ENCODE results near the gene SCN1B.
"Not testable (repeated sequence)": the region's sequence is repeated elsewhere in the genome, so short reads cannot be mapped to it uniquely, and the experiment has no call there.

Gene SCN1B

GRCh38 chr19:35017507-35017906, 12.8 kb upstream of the SCN1B start:
- DNase-seq: no peak

GRCh38 chr19:35018379-35018778, 11.9 kb upstream of the SCN1B start:
- DNase-seq: no peak

- DNase-seq: no peak
Measured at GRCh38 chr19:35019144-35019543, 11.1 kb upstream of the SCN1B start.

GRCh38 chr19:35021016-35021415, 9.3 kb upstream of the SCN1B start:
- DNase-seq: no peak

- no peak for DNase-seq
Measured at GRCh38 chr19:35021596-35021995, 8.7 kb upstream of the SCN1B start.

- no peak for DNase-seq
Measured at GRCh38 chr19:35022460-35022859, 7.8 kb upstream of the SCN1B start.

GRCh38 chr19:35023428-35023827, 6.8 kb upstream of the SCN1B start:
- DNase-seq: peak; percentile 58 to 66

- DNase-seq: no peak
Measured at GRCh38 chr19:35024095-35024494, 6.2 kb upstream of the SCN1B start.

- DNase-seq: no peak
Measured at GRCh38 chr19:35025969-35026368, 4.3 kb upstream of the SCN1B start.

- no peak for DNase-seq
Measured at GRCh38 chr19:35026418-35026817, 3.9 kb upstream of the SCN1B start.

- DNase-seq: no peak
Measured at GRCh38 chr19:35027009-35027408, 3.3 kb upstream of the SCN1B start.

- no peak for DNase-seq
Measured at GRCh38 chr19:35027851-35028599, 2.2 kb upstream of the SCN1B start.

GRCh38 chr19:35028600-35028885, 1.7 kb upstream of the SCN1B start:
- not testable (repeated sequence) for DNase-seq

GRCh38 chr19:35029275-35029736, 964 bp upstream of the SCN1B start:
- DNase-seq: not testable (repeated sequence)

GRCh38 chr19:35029737-35030256, 473 bp upstream of the SCN1B start:
- no peak for DNase-seq

- no peak for DNase-seq
Measured at GRCh38 chr19:35031072-35031881, 1.0 kb downstream of the SCN1B start.

- no peak for DNase-seq
Measured at GRCh38 chr19:35032356-35032865, 2.1 kb downstream of the SCN1B start.

GRCh38 chr19:35033067-35034004, 3.1 kb downstream of the SCN1B start:
- DNase-seq: no peak

GRCh38 chr19:35034005-35034502, 3.8 kb downstream of the SCN1B start:
- DNase-seq: no peak

GRCh38 chr19:35034588-35035382, 4.5 kb downstream of the SCN1B start:
- DNase-seq: no peak
